ENCODE results near the gene PRDM16.
A peak's percentile ranks its signal among the peaks of the same experiment; 100 is the strongest.

Gene PRDM16

DNA sequence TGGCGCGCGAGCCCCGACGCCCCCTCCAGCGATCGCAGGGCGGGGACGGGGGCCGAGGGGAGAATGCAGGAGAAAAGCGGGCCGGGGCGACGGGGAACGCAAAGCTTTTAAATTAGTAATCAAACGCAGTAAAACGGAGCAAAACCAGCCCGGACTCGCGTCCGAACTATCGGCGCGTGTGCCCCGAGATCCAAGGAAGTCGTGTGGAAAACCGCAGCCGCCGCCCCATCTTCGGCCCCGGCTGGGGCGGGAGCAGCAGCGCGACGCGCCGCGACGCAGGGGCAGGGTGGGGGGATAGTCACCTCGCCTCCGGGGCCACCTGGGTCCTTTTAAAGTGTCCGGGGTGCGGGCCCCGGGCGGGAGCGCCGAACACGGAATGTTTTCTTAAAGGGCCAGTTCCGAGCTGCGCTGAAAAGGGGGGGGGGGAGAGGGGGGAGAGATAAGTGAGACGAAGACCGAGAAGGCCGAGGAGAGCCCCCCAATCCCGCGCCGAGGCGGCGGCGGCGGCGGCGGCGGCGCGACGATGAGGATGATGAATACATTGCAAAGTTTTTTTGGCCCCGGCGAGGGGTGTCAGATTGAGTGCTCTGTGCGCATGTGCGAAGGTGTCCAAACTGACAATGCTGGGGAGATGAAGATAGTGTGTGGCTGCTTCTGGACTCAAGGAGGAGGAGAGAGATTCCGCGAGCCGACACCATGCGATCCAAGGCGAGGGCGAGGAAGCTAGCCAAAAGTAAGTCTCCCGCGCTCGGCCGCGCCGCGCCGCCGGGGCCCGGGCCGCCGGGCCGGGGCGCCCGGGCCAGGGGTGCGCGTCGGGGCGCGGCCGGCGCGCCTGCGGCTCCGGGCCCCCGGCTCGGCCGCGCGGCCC is at the start of gene PRDM16:
PRDM16 (plus strand) TSS at position 640 of the 868 bp plus-strand sequence; CDS start at position 697, 57 bp downstream.
- peak; percentile 6 for DNase-seq

- no peak for DNase-seq
Measured at GRCh38 chr1:3019516-3020051, 49.4 kb upstream of the PRDM16 start.

DNA sequence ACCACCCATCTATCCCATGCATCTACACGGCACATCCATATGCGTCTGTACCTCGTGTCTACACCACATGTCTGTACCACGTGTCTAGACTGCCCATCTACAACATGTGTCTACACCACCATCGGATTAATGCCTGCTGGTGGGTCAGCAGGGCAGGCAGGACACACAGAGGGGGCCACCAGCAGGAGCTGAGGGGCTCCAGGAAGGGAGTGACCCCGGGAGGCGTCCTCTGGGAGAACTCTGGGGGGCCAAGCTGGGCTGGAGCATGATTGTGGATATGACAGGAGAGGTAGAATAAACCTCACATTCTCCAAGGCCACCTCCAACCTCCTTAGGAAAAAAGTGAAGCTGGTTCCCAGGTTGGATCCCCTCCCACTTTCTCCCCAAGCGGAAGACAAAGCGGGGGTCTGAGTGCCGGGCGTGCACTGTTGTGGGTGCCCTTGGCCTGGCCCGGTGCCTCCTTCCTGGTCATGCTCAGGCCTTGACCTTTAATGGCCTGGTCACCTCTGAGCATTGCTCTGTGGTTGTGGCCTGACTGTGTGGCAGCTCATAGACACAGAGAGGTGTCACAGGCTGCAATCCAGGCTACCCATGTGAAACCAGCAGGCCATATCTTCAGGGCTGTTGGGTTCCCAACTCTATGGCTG is 48.6 kb upstream of the PRDM16 start:
- no peak for DNase-seq

DNA sequence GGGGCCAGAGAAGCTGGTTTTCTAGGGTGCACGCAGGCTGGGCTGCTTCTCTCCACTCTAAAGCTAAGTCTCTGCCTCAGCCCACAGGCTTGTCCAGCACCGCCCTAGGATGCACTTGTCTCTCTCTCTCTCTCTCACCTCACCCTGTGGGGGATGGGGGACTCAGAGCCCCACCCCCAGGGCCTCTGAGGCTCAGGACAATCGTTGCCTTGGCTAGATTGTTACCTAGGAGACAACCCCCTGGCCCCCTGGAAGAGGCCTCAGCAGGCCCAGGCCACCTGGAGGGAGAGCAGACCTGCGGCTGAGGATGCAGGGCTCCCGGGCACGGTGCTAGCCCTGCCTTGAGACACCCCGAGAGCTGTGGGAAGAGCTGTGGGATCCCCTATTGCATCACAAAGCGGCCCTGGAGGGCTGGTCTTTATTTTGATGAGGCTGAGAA is 47.8 kb upstream of the PRDM16 start, which contains the start of gene ACTRT2:
ACTRT2 (plus strand) TSS at position 235 of the 439 bp plus-strand sequence. CDS start 220 bp downstream, outside the sequence.
- no peak for DNase-seq

DNA sequence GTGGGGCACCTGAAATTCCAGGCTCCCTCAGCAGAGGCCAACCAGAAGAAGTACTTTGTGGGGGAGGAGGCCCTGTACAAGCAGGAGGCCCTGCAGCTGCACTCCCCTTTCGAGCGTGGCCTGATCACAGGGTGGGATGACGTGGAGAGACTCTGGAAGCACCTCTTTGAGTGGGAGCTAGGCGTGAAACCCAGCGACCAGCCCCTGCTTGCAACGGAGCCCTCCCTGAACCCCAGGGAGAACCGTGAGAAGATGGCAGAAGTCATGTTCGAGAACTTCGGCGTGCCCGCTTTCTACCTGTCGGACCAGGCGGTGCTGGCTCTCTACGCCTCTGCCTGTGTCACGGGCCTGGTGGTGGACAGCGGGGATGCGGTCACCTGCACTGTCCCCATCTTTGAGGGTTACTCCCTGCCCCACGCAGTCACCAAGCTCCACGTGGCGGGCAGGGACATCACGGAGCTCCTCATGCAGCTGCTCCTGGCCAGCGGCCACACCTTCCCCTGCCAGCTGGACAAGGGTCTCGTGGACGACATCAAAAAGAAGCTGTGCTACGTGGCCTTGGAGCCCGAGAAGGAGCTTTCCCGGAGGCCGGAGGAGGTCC is 47.1 kb upstream of the PRDM16 start:
- DNase-seq, result no peak

- no peak for DNase-seq
Measured at GRCh38 chr1:3022511-3022973, 46.5 kb upstream of the PRDM16 start.

DNA sequence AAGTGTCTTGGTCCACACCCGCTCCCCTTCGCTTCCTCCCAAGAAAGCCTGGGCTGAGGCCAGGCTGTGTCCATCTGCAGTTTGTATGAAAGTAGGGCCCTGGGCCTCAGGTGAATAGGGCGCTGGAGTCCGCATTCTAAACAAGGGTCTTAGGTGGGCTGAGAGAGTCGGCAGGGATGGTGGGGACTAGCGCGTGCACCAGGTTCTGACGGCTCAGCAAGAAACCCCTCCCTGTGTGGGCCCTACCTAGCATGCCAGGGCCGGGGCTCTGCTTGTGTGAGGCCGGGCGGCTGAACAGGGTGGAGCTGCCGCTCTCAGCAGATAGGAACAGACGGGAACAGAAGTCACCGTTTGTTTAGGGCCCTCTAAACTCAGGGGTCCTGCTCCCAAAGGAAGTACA is 46.0 kb upstream of the PRDM16 start:
- DNase-seq, result no peak

DNA sequence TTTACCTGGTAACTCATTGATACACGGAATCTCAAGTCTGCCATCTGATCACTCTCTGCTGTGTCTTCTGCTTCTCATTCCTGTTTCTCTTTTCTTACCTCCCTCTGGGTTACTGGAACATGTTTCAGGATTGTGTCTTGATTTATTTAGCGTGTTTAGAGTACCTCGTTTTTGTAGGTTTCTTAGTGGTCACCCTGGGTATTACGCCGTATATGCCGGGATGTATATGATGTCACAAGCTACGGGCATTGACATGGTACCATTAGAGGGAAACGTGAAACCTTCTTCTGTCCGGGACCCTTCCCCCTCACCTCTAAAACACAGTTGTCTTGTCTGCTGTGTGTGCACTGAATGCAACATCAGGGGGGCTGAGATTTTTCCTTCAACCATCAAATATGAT is 45.0 kb upstream of the PRDM16 start:
- peak; percentile 4 for DNase-seq

- no peak for DNase-seq
Measured at GRCh38 chr1:3024588-3024987, 44.4 kb upstream of the PRDM16 start.

DNA sequence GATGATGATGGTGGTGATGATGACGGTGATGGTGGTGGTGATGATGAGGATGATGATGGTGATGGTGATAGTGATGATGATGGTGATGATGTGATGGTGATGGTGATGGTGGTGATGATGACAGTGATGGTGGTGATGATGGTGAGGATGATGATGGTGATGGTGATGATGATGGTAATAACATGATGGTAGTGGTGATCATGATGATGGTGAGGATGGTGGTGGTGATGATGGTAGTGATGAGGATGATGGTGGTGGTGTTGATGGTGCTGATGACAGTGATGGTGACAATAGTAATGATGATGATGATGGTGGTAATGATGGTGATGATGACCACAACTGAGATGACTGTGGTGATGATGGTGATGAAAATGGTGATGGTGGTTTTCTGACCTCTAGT is 42.9 kb upstream of the PRDM16 start:
- DNase-seq, result no peak

DNA sequence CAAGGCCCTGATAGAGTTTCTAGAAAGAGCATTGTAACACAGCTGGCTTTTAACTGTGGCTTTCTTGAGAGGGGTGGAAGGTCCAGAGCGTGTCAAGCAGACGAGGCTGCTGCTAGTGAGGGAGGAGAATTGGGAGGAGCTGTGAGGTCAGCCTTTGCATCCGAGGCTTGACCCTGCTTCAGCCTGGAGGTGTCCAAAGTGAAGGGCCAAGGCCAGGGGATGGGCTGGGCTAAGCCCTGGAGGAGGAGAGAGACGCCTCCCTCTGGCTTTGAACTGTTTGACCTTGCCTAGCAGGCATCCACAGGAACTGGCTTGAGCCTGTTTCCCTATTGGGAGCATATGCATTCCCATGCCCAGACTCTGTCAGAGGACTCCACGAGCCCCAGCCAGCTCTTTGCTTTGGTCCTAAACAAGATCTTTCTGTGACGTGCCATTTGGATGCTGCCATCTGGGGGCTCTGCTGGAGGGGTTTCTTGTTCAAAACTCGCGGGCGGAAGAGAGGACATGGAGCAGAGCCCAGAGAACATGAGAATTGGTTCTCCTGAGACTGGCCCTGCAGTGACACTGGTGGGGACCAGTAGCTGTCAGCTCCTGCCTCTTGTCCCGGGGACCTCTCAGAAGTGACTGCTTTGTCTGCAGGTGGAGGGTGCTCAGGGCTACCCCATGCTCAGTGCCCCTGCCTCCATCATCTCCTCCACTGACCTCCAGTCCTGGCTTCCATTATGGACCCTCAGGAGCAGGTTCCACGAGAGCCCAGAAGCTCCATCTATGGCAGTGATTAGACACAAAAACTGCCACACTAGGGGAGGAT is 42.2 kb upstream of the PRDM16 start:
- DNase-seq, result no peak

- DNase-seq, result no peak
Measured at GRCh38 chr1:3027611-3028371, 41.2 kb upstream of the PRDM16 start.

- DNase-seq, result no peak
Measured at GRCh38 chr1:3028531-3029282, 40.3 kb upstream of the PRDM16 start.

- no peak for DNase-seq
Measured at GRCh38 chr1:3029481-3029961, 39.5 kb upstream of the PRDM16 start.

DNA sequence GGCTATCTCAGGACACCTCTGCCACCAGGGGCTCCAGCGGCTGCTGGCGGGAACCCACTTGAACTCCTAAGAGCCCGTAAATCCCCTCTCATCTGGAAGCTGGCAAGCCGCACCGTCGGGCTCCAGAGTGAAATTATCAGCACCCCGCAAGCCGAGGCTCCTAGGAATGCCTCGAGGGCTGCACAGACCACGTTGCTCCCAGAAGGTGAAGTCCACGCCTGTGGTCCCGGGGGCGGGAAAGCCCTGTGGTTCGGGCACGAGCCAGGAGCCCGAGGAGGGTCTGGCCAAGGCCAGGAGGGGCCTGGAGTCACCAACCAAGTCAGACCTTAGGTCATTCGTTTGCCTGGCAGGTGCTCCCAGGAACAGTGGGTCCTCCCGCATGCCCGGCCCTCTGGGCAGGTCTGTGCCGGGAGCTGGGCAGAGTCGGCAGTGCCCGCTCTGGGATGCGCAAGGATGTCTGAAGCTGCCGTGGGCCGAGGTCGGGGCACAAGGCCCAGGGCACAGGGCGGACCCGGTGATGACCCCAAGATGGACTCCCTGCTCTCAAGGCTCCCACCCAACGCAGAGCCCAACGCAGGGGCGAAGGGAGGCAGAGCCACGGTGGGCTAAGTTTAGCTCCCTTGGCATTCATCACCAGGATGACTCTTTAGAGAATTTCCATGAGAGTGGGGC is 38.9 kb upstream of the PRDM16 start:
- DNase-seq, result no peak

GRCh38 chr1:3030663-3031381 is 38.2 kb upstream of the PRDM16 start:
- no peak for DNase-seq

DNA sequence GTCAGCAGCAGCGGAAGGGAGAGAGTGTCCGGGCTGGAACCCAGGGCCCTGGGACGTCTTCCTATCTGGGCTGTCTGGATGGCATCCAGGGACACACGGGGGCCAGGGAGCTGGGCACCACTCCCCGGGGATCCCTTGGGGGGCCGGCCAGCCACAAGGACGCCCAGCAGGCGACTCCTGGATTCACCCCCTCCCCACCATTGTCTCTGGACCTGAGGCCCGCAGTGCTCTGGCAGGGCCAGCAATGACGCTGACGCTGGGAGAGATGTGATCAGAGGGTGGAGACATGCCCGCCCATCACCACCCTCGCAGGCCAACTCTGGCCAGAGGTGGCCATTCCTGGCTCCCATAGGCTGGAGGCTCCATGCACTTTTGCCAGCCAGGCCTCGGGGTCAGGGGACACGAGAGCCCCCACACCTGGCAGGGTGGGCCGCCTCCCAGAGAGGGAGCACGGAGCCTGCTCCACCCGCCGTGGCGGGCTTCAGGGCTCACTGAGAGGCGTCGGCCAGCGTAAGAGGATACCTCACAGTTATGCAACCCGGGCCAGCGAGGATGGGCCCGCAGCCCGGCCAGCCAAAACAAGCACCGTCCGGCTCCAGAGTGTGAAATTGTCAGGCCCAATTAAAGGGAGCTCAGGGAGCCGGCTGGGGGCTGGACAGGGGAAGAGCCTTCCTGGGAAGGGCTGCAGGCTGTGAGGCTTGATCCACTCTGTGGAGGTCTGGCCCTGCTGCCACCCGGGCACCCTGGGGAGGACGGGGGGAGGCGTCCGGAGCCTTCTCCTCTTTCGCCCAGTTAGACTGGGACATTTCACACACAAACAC is 37.4 kb upstream of the PRDM16 start:
- DNase-seq, result no peak

- no peak for DNase-seq
Measured at GRCh38 chr1:3032371-3033039, 36.5 kb upstream of the PRDM16 start.

Measured in DMS53 (cell line).